Right atrium auricular region (tissue), 2 donors: Measurements from ENCODE around the gene SNX18. TPM values are rescaled to one million over a fixed set of nuclear protein-coding genes. Genes with fewer than 3 reads are reported as not detected.

Source experiments
- DNase-seq: peaks from one replicate; pipeline ENCODE4 v3.0.0-alpha.2; 2019; ENCODE audit warnings: low spot score
- H3K27ac ChIP-seq, 2 donors: fragments of 200-600 bp; sonication (generic); 1 replicate in 1 of 2; 2 replicates in 1 of 2; pipeline ENCODE4 v1.5.1; 2016 to 2019
- H3K27me3 ChIP-seq, 2 donors: fragments of 200-600 bp; sonication (generic); one replicate each; pipeline versions ENCODE4 v1.5.1 to v1.6.0; 2017 to 2019
- H3K36me3 ChIP-seq: fragments of 200-600 bp; sonication (generic); one replicate; pipeline ENCODE4 v1.5.1; 2016
- H3K4me1 ChIP-seq, 2 donors: fragments of 200-600 bp; sonication (generic); one replicate each; pipeline versions ENCODE4 v1.5.1 to v1.6.0; 2017 to 2019
- H3K4me3 ChIP-seq, 2 donors: fragments of 200-600 bp; sonication (generic); 1 replicate in 1 of 2; 2 replicates in 1 of 2; pipeline ENCODE4 v1.5.1; 2017 to 2019; ENCODE audit warnings: mild to moderate bottlenecking in 1 of 2, moderate library complexity in 1 of 2
- H3K9me3 ChIP-seq, 2 donors: fragments of 200-600 bp; sonication (generic); one replicate each; pipeline ENCODE4 v1.5.1; 2019
- total RNA-seq, 2 donors: library from RNA; depleted of rRNA; stranded (reverse); fragments of >200 nt; gene quantifications; one replicate each; pipeline ENCODE4 v1.1.0, GENCODE V29; 2016
- TF ChIP-seq, protein P1 (sequence below), 2 donors: fragments of 200-600 bp; sonication (generic); IDR thresholded peaks; one replicate each; pipeline ENCODE4 v1.5.1; 2019; ENCODE audit warnings: antibody characterized with exemption in 2 of 2

SNX18 gene
- total RNA-seq, 2 donors from 2014 or later = 15.8 to 22.2 TPM

DNA sequence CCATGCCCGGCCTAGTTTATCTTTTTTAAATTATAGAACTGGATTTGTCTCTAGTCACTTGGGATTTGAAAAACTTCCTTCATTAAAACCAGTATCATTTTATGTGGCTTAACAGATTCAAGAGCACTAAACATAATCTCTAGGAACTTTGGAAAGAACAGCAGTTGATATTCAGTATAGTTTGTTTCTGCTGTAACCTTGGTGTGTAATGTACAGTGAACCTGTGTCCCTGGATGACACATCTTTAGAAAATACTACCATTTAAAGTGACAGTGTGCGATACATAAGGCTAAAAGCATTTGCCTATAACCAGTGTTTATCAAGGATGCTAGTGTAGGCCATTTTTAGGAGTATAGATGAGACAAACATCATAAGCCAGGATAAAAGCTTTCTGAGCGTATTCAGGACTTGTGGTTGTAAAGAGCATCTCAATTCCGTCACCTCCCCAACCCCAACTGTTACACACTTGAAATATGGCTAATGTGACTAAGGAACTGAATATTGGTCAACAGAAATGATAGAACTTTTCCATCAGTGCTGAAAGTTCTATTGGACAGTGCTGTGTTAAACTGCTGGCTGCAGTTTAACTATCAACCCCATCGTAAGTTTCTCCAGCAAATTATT is 4.4 kb downstream of the SNX18 start:
- Histone ChIP-seq H3K27ac (no peak overlapping the region), H3K4me1 (peaks cover 0 to 81% of the 10 kb centered on the region in 2 donors), H3K36me3 (no peaks in the 10 kb centered on the region), H3K27me3 (no peaks in the 10 kb centered on the region), H3K9me3 (no peaks in the 10 kb centered on the region), H3K4me3 (peak overlapping the region in 1 of 2 donors; percentile 99)
- DNase-seq = no peak
- TF ChIP-seq, protein P1, sequence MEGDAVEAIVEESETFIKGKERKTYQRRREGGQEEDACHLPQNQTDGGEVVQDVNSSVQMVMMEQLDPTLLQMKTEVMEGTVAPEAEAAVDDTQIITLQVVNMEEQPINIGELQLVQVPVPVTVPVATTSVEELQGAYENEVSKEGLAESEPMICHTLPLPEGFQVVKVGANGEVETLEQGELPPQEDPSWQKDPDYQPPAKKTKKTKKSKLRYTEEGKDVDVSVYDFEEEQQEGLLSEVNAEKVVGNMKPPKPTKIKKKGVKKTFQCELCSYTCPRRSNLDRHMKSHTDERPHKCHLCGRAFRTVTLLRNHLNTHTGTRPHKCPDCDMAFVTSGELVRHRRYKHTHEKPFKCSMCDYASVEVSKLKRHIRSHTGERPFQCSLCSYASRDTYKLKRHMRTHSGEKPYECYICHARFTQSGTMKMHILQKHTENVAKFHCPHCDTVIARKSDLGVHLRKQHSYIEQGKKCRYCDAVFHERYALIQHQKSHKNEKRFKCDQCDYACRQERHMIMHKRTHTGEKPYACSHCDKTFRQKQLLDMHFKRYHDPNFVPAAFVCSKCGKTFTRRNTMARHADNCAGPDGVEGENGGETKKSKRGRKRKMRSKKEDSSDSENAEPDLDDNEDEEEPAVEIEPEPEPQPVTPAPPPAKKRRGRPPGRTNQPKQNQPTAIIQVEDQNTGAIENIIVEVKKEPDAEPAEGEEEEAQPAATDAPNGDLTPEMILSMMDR (IDR thresholded peaks at IDR 0.05) = no peak

DNA sequence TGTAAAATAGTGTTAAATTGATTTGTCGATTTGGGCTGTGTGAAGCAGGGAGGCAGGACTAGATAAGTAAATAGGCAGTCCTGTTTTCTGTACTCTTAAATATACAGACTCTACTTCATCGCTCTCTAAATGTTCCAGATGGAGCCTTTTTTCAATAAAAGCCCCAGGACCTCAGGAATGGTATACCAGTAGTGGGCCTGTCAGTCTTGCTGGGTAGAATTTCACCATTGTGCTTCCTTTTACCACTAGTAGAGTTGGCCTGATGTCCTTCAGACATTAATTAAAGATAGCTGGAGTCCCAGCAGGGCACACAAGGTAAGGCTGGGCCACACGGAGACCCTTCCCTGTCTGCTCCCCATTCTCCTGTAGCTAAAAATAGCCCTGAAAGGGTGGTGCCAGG is 6.0 kb downstream of the SNX18 start:
- peaks cover 0 to 89% of the 10 kb centered on the region in 2 donors for H3K4me1 ChIP-seq
- TF ChIP-seq, protein P1 (IDR thresholded peaks at IDR 0.05) = no peak
- peak overlapping the region; percentile 50 to 53 for H3K27ac ChIP-seq
- no peaks in the 10 kb centered on the region for H3K36me3 ChIP-seq
- H3K4me3 ChIP-seq = no peak overlapping the region
- no peaks in the 10 kb centered on the region for H3K9me3 ChIP-seq
- H3K27me3 ChIP-seq = no peaks in the 10 kb centered on the region
- DNase-seq = no peak

DNA sequence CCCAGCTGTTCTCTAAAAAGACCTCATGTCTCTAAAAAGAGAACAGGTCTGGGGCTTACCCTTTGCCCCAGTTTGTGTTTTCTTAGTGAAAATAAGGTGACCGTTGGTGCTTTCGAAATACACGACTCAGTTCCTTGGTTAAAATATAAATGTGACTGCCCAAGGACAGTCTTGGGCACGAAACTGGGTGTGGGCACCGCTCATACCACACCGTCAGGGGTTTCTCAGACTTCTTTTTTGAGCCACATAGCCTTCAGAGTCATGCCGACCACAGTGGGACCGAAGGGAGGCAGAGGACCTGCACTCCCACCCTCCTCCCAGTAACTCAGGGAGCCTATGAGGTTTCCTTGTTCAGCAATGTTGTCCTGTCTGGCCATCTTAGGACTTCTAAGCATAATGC is 6.5 kb downstream of the SNX18 start:
- TF ChIP-seq, protein P1 (IDR thresholded peaks at IDR 0.05) = no peak
- H3K4me3 ChIP-seq = no peak overlapping the region

DNA sequence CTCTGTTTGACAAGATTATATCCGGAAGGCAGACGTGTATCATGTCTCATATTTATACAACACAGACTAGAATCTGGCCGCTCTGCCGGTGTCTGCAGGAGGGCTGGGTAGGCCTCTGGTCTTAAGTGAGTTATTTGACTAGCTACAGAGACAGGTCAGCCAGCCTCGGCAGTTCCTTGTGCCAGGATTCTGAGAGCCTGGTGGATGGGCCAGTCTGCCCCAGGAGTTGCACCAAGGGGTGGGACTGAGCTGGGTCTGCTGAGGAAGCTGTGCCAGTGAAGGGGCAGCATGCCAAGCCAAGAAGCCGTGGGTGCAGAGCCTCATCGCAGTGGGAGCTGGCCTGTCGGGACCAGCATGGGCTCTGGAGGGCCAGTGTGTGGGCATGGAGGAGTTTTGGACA is 7.1 kb downstream of the SNX18 start:
- peaks cover 0 to 88% of the 10 kb centered on the region in 2 donors for H3K4me1 ChIP-seq
- no peaks in the 10 kb centered on the region for H3K36me3 ChIP-seq
- H3K9me3 ChIP-seq = no peaks in the 10 kb centered on the region
- TF ChIP-seq, protein P1 (IDR thresholded peaks at IDR 0.05) = no peak
- no peaks in the 10 kb centered on the region for H3K27me3 ChIP-seq
- DNase-seq = no peak
- no peak overlapping the region for H3K4me3 ChIP-seq
- peak overlapping the region in 1 of 2 donors; percentile 53 for H3K27ac ChIP-seq

More for the DNA sequence above, 6.5 kb downstream of the SNX18 start:
- H3K36me3 ChIP-seq = no peaks in the 10 kb centered on the region
- H3K27ac ChIP-seq = peak overlapping the region; percentile 50 to 53
- DNase-seq = no peak
- H3K9me3 ChIP-seq = no peaks in the 10 kb centered on the region
- H3K4me1 ChIP-seq = peaks cover 0 to 88% of the 10 kb centered on the region in 2 donors
- H3K27me3 ChIP-seq = no peaks in the 10 kb centered on the region

DNA sequence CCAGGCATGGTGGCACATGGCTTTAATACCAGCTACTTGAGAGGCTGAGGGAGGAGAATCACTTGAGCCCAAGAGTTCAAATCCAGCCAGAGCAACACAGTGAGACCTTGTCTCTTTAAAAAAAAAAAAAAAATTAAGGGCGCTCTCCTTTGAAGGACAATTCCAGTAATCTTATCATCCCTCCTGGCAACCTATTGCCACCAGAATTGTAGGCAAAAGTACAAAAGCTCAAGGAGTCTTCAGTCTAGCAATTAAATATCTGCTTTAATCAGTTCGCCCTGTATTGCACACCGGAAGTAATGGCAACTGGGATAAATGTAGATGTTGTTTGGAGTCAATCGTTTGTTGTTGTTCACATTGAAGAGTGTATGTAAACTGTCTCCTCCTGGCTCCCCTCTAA is 7.7 kb downstream of the SNX18 start:
- Histone ChIP-seq H3K4me1 (peaks cover 0 to 83% of the 10 kb centered on the region in 2 donors), H3K27me3 (no peaks in the 10 kb centered on the region), H3K36me3 (no peaks in the 10 kb centered on the region), H3K4me3 (no peak overlapping the region), H3K27ac (no peak overlapping the region), H3K9me3 (no peaks in the 10 kb centered on the region)
- DNase-seq = no peak
- TF ChIP-seq, protein P1 (IDR thresholded peaks at IDR 0.05) = no peak

DNA sequence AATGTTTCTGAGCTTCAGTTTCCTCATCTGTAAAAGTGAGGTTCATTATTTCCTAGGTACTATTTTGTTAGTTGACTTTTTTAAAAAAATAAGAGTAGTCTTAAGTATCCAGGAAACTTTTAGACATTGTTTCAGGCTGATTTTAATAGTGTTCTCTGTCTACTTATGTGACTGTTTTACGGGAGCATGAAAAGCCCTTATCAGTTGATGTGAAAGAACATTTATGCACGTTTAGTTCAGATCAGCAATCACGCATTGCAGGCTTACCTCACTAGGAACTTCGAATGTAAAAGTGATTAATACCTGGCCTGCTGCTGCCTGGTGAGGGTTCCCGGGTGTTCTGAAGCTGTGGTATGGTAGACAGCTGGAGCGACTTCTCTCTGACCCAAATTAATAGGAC is 8.1 kb downstream of the SNX18 start:
- H3K4me1 ChIP-seq = peaks cover 0 to 78% of the 10 kb centered on the region in 2 donors
- H3K9me3 ChIP-seq = no peaks in the 10 kb centered on the region
- no peak overlapping the region for H3K4me3 ChIP-seq
- no peak overlapping the region for H3K27ac ChIP-seq
- DNase-seq = no peak
- TF ChIP-seq, protein P1 (IDR thresholded peaks at IDR 0.05) = no peak
- H3K27me3 ChIP-seq = no peaks in the 10 kb centered on the region
- no peaks in the 10 kb centered on the region for H3K36me3 ChIP-seq
